DOHH2 (cell line): Measurements from ENCODE around the gene F5.

Source experiments
- H3F3A ChIP-seq: fragments of 200-600 bp; sonication (generic), shearing (Covaris generic); 2 replicates; pipeline ENCODE4 v1.6.0; 2016; ENCODE audit warnings: antibody characterized with exemption, mild to moderate bottlenecking; ENCODE audit not compliant: control insufficient read depth, insufficient read depth
- H3K27ac ChIP-seq: fragments of 200-600 bp; sonication (generic); 2 replicates; pipeline ENCODE4 v1.5.1; 2014; ENCODE audit warnings: low read depth, mild to moderate bottlenecking, low read length, moderate library complexity
- H3K27me3 ChIP-seq: fragments of 200-600 bp; sonication (generic); 2 replicates; pipeline ENCODE4 v1.6.1; 2014; ENCODE audit warnings: mild to moderate bottlenecking, low read length, mixed read lengths; ENCODE audit not compliant: control insufficient read depth
- H3K36me3 ChIP-seq: fragments of 200-600 bp; sonication (generic); 2 replicates; pipeline ENCODE4 v1.6.1; 2014; ENCODE audit warnings: mild to moderate bottlenecking, low read length, moderate library complexity, mixed read lengths; ENCODE audit not compliant: control insufficient read depth
- H3K4me1 ChIP-seq: fragments of 200-600 bp; sonication (generic); 2 replicates; pipeline ENCODE4 v1.6.1; 2014; ENCODE audit warnings: mild to moderate bottlenecking, low read length, mixed read lengths; ENCODE audit not compliant: control insufficient read depth
- H3K4me2 ChIP-seq: fragments of 200-600 bp; sonication (generic); 2 replicates; pipeline ENCODE4 v1.6.0; 2014; ENCODE audit warnings: mild to moderate bottlenecking, low read length, moderate library complexity
- H3K4me3 ChIP-seq: fragments of 200-600 bp; sonication (generic); 2 replicates; pipeline ENCODE4 v1.5.1; 2014; ENCODE audit warnings: mild to moderate bottlenecking, low read length, mixed read lengths
- H3K79me2 ChIP-seq: fragments of 200-600 bp; sonication (generic); 2 replicates; pipeline ENCODE4 v1.6.1; 2014; ENCODE audit warnings: mild to moderate bottlenecking, low read length, mixed read lengths; ENCODE audit not compliant: control insufficient read depth
- H3K9me2 ChIP-seq: fragments of 200-600 bp; sonication (generic); replicated peaks from 2 replicates; pipeline ENCODE4 v1.6.1; 2014; ENCODE audit warnings: mild to moderate bottlenecking, low read length, mixed read lengths; ENCODE audit not compliant: control insufficient read depth
- H3K9me3 ChIP-seq: fragments of 200-600 bp; sonication (generic); 2 replicates; pipeline ENCODE4 v1.6.1; 2014; ENCODE audit warnings: antibody characterized with exemption, low read length, mixed read lengths; ENCODE audit not compliant: control insufficient read depth, insufficient read depth
- H4K20me1 ChIP-seq: fragments of 200-600 bp; sonication (generic); 2 replicates; pipeline ENCODE4 v1.6.0; 2014; ENCODE audit warnings: low read depth, mild to moderate bottlenecking, antibody characterized with exemption, low read length, moderate library complexity; ENCODE audit not compliant: control insufficient read depth, insufficient read depth
- CTCF ChIP-seq: fragments of 200-600 bp; sonication (generic); IDR thresholded peaks from one replicate; pipeline ENCODE4 v1.5.1; 2014; ENCODE audit warnings: antibody characterized with exemption, mild to moderate bottlenecking, low read depth, low read length; ENCODE audit not compliant: poor library complexity, severe bottlenecking
- EZH2phosphoT487 ChIP-seq: fragments of 200-600 bp; sonication (generic); IDR thresholded peaks from 2 replicates; pipeline ENCODE4 v1.6.1; 2017; ENCODE audit warnings: borderline replicate concordance, mild to moderate bottlenecking, antibody characterized with exemption, low read length, moderate library complexity, mixed read lengths

The F5 gene

DNA sequence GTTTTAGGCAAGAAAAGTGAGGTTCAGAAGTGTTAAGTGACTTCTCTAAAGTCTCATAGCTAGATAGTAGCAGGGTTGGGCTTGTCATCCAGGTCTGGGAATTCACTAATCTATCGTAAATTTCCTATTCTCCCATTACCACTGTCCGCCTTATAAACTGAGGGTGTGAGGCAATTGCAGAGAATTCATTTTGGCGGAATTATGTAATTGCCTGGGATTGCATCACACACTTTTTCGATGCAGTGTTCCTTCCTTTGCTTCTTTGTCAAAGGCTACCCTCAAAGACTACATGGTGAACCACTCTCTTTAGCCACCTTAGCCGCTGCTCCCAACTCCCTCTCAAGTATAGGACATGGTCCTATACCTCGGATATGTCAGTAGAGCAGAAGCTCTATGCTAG, 24.6 kb upstream of the F5 start:
- no peak overlapping the region for H3K4me2 ChIP-seq
- H3K9me2 ChIP-seq = no peaks in the 10 kb centered on the region
- no peaks in the 10 kb centered on the region for H4K20me1 ChIP-seq
- H3K79me2 ChIP-seq = no peaks in the 10 kb centered on the region
- H3K4me3 ChIP-seq = no peak overlapping the region
- no peak for TF ChIP-seq EZH2phosphoT487
- TF ChIP-seq CTCF = no peak
- H3F3A ChIP-seq = no peaks in the 10 kb centered on the region
- H3K36me3 ChIP-seq = no peaks in the 10 kb centered on the region
- H3K4me1 ChIP-seq = no peaks in the 10 kb centered on the region
- H3K27ac ChIP-seq = no peak overlapping the region
- H3K9me3 ChIP-seq = no peaks in the 10 kb centered on the region
- no peaks in the 10 kb centered on the region for H3K27me3 ChIP-seq

GRCh38 chr1:169610108-169610507, 23.8 kb upstream of the F5 start:
- Histone ChIP-seq H3F3A (no peaks in the 10 kb centered on the region), H3K36me3 (no peaks in the 10 kb centered on the region), H3K4me3 (no peak overlapping the region), H4K20me1 (no peaks in the 10 kb centered on the region), H3K79me2 (no peaks in the 10 kb centered on the region), H3K4me2 (no peak overlapping the region), H3K27ac (no peak overlapping the region), H3K27me3 (no peaks in the 10 kb centered on the region), H3K9me2 (no peaks in the 10 kb centered on the region), H3K4me1 (peaks cover 2% of the 10 kb centered on the region), H3K9me3 (no peaks in the 10 kb centered on the region)
- no peak for TF ChIP-seq CTCF
- TF ChIP-seq EZH2phosphoT487 = no peak

DNA sequence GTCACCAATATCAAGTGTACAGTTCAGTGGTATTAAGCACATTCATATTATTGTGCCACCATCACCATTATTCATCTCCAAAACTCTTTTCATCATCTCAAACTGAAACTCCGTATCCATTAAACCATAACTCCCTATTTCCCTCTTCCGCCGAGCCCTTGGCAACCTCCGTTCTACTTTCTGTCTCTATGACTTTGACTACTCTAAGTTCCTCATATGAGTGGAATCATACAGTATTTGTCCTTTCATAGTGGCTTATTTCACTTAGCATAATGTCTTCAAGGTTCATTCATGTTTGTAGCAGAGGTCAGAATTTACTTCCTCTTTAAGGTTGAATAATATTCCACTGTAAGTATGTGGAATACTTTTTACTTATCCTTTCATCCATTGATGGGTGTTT, 21.9 kb upstream of the F5 start:
- Histone ChIP-seq H3K79me2 (no peaks in the 10 kb centered on the region), H3K9me3 (no peaks in the 10 kb centered on the region), H3K4me2 (no peak overlapping the region), H4K20me1 (no peaks in the 10 kb centered on the region), H3K36me3 (no peaks in the 10 kb centered on the region), H3F3A (no peaks in the 10 kb centered on the region), H3K4me1 (peaks cover 16% of the 10 kb centered on the region), H3K27ac (no peak overlapping the region), H3K4me3 (no peak overlapping the region), H3K9me2 (no peaks in the 10 kb centered on the region), H3K27me3 (no peaks in the 10 kb centered on the region)
- TF ChIP-seq CTCF (no peak), EZH2phosphoT487 (no peak)
